ENCODE data around the gene VPS13D.

Gene VPS13D

DNA sequence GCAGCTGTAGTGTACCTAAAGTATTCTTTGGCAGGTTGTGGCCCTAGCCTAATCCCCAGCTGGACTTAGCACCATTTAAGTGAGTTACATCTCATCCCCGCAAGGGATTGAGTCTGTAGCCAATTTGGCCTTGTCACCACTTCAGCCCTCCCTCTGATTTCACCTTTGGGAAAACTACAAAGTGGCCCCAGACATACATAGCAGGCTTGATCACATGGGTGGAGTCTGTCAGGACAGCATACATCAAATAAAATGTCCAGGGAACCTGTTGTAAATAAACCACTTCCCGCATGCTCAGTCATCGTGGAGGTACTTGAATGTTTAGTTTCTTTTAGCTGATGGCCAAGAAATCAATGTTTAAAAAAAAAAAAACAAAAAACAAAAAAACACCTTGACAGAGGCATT is 245.7 kb downstream of the VPS13D start:
- no peak overlapping the region for H3K27ac ChIP-seq (ENCODE audit: low read depth, low read length)
- H3K4me3 ChIP-seq (ENCODE audit: low read depth in 1 of 2, low read length in 2 of 2) = no peak overlapping the region
- peaks cover 67 to 82% of the 10 kb centered on the region in 2 donors for H3K4me1 ChIP-seq (ENCODE audit: control insufficient read depth in 1 of 2, insufficient read depth in 2 of 2, low read length in 2 of 2)
- no peaks in the 10 kb centered on the region for H3K27me3 ChIP-seq (ENCODE audit: control insufficient read depth in 1 of 2, insufficient read depth in 2 of 2, low read length in 2 of 2)
- no peaks in the 10 kb centered on the region for H3K36me3 ChIP-seq (ENCODE audit: control insufficient read depth in 1 of 2, insufficient read depth in 2 of 2, low read length in 2 of 2)
- H3K9me3 ChIP-seq (ENCODE audit: control insufficient read depth in 1 of 2, low read length in 2 of 2) = peaks cover 0 to 3% of the 10 kb centered on the region in 2 donors
- H3K9ac ChIP-seq (ENCODE audit: low read depth in 1 of 2, low read length in 2 of 2) = no peak overlapping the region

DNA sequence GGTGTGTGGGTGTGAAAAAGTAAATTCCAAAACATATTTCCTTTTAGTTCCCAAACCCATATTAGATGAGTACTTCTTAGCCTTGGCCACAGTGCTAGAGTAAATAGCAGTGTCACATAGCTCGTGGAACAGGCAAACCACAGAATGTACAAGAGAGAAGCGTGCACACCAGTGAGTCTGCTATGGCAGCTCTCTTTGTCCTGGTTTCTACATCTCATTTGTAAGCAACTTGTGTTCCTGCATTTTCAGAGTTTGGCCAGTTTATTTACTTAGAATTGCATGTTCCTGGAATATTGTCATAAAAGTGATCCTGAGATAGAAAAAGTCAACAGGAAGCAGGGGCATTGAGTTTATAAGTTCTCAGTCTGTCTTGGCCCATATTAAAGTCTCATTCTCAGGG is 246.1 kb downstream of the VPS13D start:
- H3K9ac ChIP-seq (ENCODE audit: low read depth in 1 of 2, low read length in 2 of 2) = no peak overlapping the region

DNA sequence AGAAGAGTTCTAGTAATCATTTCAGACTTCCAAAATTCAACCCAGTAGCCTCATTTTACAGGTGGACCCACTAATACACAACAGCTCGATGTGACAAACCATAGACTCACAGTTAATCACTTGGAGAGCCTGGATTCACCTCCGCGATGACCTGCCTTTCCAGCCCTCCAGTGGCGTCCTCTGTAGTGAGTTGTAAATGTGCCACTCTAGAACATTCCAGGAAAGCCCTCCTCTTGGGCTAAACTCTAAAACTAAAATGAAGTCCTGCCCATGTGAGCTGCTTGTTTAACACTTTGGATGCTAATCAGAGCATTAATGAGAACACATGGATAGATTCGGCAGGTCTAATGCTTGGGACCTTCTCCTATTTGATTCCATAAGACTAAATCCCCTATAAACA is 247.5 kb downstream of the VPS13D start:
- H3K9ac ChIP-seq (ENCODE audit: low read depth in 1 of 2, low read length in 2 of 2) = no peak overlapping the region
- H3K4me3 ChIP-seq (ENCODE audit: low read depth in 1 of 2, low read length in 2 of 2) = no peak overlapping the region
- H3K27ac ChIP-seq (ENCODE audit: low read depth, low read length) = no peak overlapping the region
- no peaks in the 10 kb centered on the region for H3K36me3 ChIP-seq (ENCODE audit: control insufficient read depth in 1 of 2, insufficient read depth in 2 of 2, low read length in 2 of 2)
- peaks cover 78 to 91% of the 10 kb centered on the region in 2 donors for H3K4me1 ChIP-seq (ENCODE audit: control insufficient read depth in 1 of 2, insufficient read depth in 2 of 2, low read length in 2 of 2)
- H3K9me3 ChIP-seq (ENCODE audit: control insufficient read depth in 1 of 2, low read length in 2 of 2) = peaks cover 0 to 3% of the 10 kb centered on the region in 2 donors
- no peaks in the 10 kb centered on the region for H3K27me3 ChIP-seq (ENCODE audit: control insufficient read depth in 1 of 2, insufficient read depth in 2 of 2, low read length in 2 of 2)

More for the DNA sequence above, 246.1 kb downstream of the VPS13D start:
- Histone ChIP-seq H3K4me3 (ENCODE audit: low read depth in 1 of 2, low read length in 2 of 2) (no peak overlapping the region), H3K4me1 (ENCODE audit: control insufficient read depth in 1 of 2, insufficient read depth in 2 of 2, low read length in 2 of 2) (peaks cover 71 to 86% of the 10 kb centered on the region in 2 donors), H3K36me3 (ENCODE audit: control insufficient read depth in 1 of 2, insufficient read depth in 2 of 2, low read length in 2 of 2) (no peaks in the 10 kb centered on the region), H3K27ac (ENCODE audit: low read depth, low read length) (no peak overlapping the region), H3K27me3 (ENCODE audit: control insufficient read depth in 1 of 2, insufficient read depth in 2 of 2, low read length in 2 of 2) (no peaks in the 10 kb centered on the region), H3K9me3 (ENCODE audit: control insufficient read depth in 1 of 2, low read length in 2 of 2) (peaks cover 0 to 3% of the 10 kb centered on the region in 2 donors)

DNA sequence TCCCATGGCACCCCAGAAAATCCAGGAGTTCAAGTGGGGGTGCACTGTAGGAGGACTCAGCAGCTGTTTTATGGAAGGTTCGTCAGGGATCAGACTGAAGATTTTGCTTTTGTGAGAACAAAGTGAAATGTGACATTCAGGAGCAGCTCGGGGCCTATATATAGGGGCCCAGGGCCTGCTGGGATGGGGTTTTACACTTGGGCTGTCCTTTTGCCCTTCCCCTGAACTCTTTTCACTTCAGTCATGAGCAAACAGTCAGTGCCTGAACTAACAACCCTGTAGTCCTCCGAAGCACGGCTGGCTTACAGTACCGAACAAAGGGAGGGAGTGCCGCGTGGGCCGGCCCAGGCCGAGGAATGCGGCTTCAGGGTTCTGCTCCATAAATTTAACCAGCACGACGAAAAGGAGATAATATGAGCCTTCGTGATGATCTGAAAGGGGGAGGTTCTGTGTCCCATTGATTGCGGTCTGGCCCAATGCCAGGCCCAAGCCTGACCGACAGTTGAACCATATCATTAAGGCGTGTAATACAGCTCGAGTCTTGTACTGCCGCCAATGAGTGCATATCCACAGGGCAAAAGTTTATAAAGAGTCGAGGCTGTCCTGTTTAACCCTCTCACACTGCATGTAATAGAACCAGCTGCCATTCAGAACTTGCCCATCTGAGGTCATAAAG is 248.2 kb downstream of the VPS13D start:
- peaks cover 71 to 84% of the 10 kb centered on the region in 2 donors for H3K4me1 ChIP-seq (ENCODE audit: control insufficient read depth in 1 of 2, insufficient read depth in 2 of 2, low read length in 2 of 2)
- H3K9me3 ChIP-seq (ENCODE audit: control insufficient read depth in 1 of 2, low read length in 2 of 2) = peaks cover 0 to 3% of the 10 kb centered on the region in 2 donors
- peak overlapping the region; percentile 9 to 29 for H3K4me3 ChIP-seq (ENCODE audit: low read depth in 1 of 2, low read length in 2 of 2)
- peak overlapping the region; percentile 65 for H3K27ac ChIP-seq (ENCODE audit: low read depth, low read length)
- no peaks in the 10 kb centered on the region for H3K27me3 ChIP-seq (ENCODE audit: control insufficient read depth in 1 of 2, insufficient read depth in 2 of 2, low read length in 2 of 2)
- H3K36me3 ChIP-seq (ENCODE audit: control insufficient read depth in 1 of 2, insufficient read depth in 2 of 2, low read length in 2 of 2) = no peaks in the 10 kb centered on the region
- peak overlapping the region; percentile 16 to 34 for H3K9ac ChIP-seq (ENCODE audit: low read depth in 1 of 2, low read length in 2 of 2)

DNA sequence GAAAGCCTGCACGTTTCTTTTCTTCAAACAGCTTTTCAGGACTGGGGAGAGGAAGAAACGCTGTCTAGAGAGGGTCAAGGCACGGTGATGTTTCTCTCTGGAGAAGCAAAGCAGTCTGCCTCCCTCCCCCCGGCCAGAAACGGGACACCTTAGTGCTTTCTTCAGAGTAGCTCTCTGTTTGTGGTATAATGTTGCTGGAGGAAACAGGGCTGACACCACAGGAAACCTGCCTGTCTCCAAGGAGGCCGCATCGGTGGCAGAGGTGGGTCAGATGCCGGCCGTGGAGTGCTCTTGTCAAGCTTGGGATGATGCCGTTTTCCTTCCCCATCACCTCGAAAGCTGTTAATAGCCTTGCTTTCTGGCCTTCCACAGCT is 248.8 kb downstream of the VPS13D start:
- Histone ChIP-seq H3K4me3 (ENCODE audit: low read depth in 1 of 2, low read length in 2 of 2) (peak overlapping the region; percentile 9 to 29), H3K9me3 (ENCODE audit: control insufficient read depth in 1 of 2, low read length in 2 of 2) (peaks cover 0 to 3% of the 10 kb centered on the region in 2 donors), H3K9ac (ENCODE audit: low read depth in 1 of 2, low read length in 2 of 2) (peak overlapping the region; percentile 16 to 34), H3K4me1 (ENCODE audit: control insufficient read depth in 1 of 2, insufficient read depth in 2 of 2, low read length in 2 of 2) (peaks cover 66 to 78% of the 10 kb centered on the region in 2 donors), H3K36me3 (ENCODE audit: control insufficient read depth in 1 of 2, insufficient read depth in 2 of 2, low read length in 2 of 2) (no peaks in the 10 kb centered on the region), H3K27me3 (ENCODE audit: control insufficient read depth in 1 of 2, insufficient read depth in 2 of 2, low read length in 2 of 2) (no peaks in the 10 kb centered on the region), H3K27ac (ENCODE audit: low read depth, low read length) (peak overlapping the region; percentile 65)

DNA sequence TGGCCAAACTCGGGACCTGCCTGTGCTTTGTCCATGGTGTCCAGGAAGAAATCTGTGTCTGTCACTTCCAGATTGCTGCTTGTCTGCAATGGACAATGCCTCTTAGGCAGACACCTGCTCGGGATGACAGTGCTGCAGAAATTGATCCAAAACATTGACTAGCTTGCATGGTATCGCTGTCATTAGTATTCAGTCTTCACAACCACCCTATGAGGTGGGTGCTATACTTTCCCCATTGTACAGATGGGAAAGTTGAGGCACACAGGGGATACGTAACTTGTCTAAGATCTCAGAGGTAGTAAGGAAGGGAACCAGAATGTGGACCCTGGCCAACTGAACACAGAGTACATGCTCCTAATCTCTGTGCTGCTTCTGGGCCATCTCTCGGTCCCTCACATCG is 249.5 kb downstream of the VPS13D start:
- H3K9ac ChIP-seq (ENCODE audit: low read depth in 1 of 2, low read length in 2 of 2) = peak overlapping the region in 1 of 2 donors; percentile 16
- H3K4me1 ChIP-seq (ENCODE audit: control insufficient read depth in 1 of 2, insufficient read depth in 2 of 2, low read length in 2 of 2) = peaks cover 62 to 73% of the 10 kb centered on the region in 2 donors

DNA sequence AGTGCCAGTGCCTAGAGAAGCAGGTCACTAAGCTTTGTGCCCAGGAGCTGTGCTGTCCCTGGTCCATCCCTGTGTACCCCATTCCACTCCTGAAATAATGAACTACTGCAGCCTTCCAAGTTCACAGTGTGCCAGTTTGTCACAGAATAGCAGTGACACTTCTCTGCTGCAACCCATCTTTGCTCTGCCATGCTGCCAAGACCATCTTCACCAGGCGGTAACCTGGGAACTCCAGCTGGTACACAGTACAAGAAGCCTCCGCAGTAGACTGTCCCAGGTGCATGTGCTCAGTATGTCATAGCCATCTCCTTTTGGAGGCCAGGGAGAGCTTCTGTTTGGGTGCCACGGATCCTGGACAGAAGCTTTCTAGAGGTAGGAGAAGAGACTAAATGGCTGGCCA is 250.2 kb downstream of the VPS13D start:
- Histone ChIP-seq H3K27me3 (ENCODE audit: control insufficient read depth in 1 of 2, insufficient read depth in 2 of 2, low read length in 2 of 2) (no peaks in the 10 kb centered on the region), H3K4me3 (ENCODE audit: low read depth in 1 of 2, low read length in 2 of 2) (no peak overlapping the region), H3K4me1 (ENCODE audit: control insufficient read depth in 1 of 2, insufficient read depth in 2 of 2, low read length in 2 of 2) (peaks cover 58 to 67% of the 10 kb centered on the region in 2 donors), H3K27ac (ENCODE audit: low read depth, low read length) (no peak overlapping the region), H3K9ac (ENCODE audit: low read depth in 1 of 2, low read length in 2 of 2) (no peak overlapping the region), H3K9me3 (ENCODE audit: control insufficient read depth in 1 of 2, low read length in 2 of 2) (no peaks in the 10 kb centered on the region), H3K36me3 (ENCODE audit: control insufficient read depth in 1 of 2, insufficient read depth in 2 of 2, low read length in 2 of 2) (peaks cover 0 to 5% of the 10 kb centered on the region in 2 donors)

More for the DNA sequence above, 249.5 kb downstream of the VPS13D start:
- no peak overlapping the region for H3K4me3 ChIP-seq (ENCODE audit: low read depth in 1 of 2, low read length in 2 of 2)
- peaks cover 0 to 3% of the 10 kb centered on the region in 2 donors for H3K36me3 ChIP-seq (ENCODE audit: control insufficient read depth in 1 of 2, insufficient read depth in 2 of 2, low read length in 2 of 2)
- H3K9me3 ChIP-seq (ENCODE audit: control insufficient read depth in 1 of 2, low read length in 2 of 2) = no peaks in the 10 kb centered on the region
- H3K27ac ChIP-seq (ENCODE audit: low read depth, low read length) = no peak overlapping the region
- no peaks in the 10 kb centered on the region for H3K27me3 ChIP-seq (ENCODE audit: control insufficient read depth in 1 of 2, insufficient read depth in 2 of 2, low read length in 2 of 2)

DNA sequence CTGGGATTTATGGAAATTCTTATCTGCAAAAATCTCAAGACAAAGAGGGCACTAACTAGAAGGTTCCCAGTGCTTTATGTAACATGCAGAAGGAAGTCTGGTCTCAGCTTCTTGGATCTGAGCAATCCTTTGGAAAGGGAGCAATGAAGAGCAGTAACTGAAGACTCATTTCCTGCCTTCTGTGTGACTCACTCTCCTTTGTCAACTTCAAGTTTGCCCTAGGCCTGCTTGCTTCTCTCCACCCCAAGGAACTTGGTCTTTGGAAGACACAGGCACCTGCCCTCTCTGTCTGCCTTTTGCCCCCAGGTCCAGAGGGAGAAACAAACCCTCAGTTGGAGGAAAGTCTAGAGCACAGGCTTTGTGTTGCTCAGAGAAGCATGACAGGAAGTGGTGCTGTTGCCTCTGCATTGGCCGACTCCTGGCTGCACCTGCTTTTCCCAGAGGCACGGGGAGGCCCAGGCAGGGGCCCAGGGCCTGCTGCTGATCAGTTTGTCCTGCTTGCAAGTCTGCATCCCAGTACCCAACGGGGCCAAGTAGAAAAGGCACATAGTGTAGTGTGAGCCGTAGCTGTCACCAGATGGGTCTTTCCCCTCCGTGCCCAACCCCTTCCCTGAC is 251.0 kb downstream of the VPS13D start:
- H3K27me3 ChIP-seq (ENCODE audit: control insufficient read depth in 1 of 2, insufficient read depth in 2 of 2, low read length in 2 of 2) = no peaks in the 10 kb centered on the region
- H3K4me1 ChIP-seq (ENCODE audit: control insufficient read depth in 1 of 2, insufficient read depth in 2 of 2, low read length in 2 of 2) = peaks cover 50 to 59% of the 10 kb centered on the region in 2 donors
- H3K36me3 ChIP-seq (ENCODE audit: control insufficient read depth in 1 of 2, insufficient read depth in 2 of 2, low read length in 2 of 2) = peaks cover 0 to 7% of the 10 kb centered on the region in 2 donors
- H3K27ac ChIP-seq (ENCODE audit: low read depth, low read length) = peak overlapping the region; percentile 69
- H3K4me3 ChIP-seq (ENCODE audit: low read depth in 1 of 2, low read length in 2 of 2) = no peak overlapping the region
- no peaks in the 10 kb centered on the region for H3K9me3 ChIP-seq (ENCODE audit: control insufficient read depth in 1 of 2, low read length in 2 of 2)
- H3K9ac ChIP-seq (ENCODE audit: low read depth in 1 of 2, low read length in 2 of 2) = peak overlapping the region in 1 of 2 donors; percentile 23

DNA sequence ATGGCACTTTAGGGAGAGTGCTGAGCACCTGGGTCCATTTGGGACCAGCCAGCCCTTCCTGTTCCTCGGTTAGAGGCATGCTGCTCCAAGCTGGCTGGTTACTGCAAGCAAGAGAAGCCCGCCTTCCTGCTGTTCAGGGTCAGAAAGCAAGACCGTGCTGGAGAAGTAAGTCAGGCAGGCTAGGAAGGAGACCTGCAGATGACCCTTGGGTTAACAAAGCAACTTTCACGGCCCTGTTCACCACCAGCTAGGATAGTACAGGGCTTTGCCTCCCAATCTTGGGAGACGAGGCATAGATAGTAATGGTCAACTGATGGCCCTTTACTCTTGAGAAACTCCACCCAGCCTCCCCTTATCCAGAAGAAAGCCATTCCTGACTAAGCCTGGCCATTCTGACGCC is 252.1 kb downstream of the VPS13D start:
- Histone ChIP-seq H3K27me3 (ENCODE audit: control insufficient read depth in 1 of 2, insufficient read depth in 2 of 2, low read length in 2 of 2) (no peaks in the 10 kb centered on the region), H3K9me3 (ENCODE audit: control insufficient read depth in 1 of 2, low read length in 2 of 2) (no peaks in the 10 kb centered on the region), H3K4me3 (ENCODE audit: low read depth in 1 of 2, low read length in 2 of 2) (no peak overlapping the region), H3K27ac (ENCODE audit: low read depth, low read length) (no peak overlapping the region), H3K9ac (ENCODE audit: low read depth in 1 of 2, low read length in 2 of 2) (no peak overlapping the region), H3K36me3 (ENCODE audit: control insufficient read depth in 1 of 2, insufficient read depth in 2 of 2, low read length in 2 of 2) (peaks cover 0 to 17% of the 10 kb centered on the region in 2 donors), H3K4me1 (ENCODE audit: control insufficient read depth in 1 of 2, insufficient read depth in 2 of 2, low read length in 2 of 2) (peaks cover 48 to 53% of the 10 kb centered on the region in 2 donors)

DNA sequence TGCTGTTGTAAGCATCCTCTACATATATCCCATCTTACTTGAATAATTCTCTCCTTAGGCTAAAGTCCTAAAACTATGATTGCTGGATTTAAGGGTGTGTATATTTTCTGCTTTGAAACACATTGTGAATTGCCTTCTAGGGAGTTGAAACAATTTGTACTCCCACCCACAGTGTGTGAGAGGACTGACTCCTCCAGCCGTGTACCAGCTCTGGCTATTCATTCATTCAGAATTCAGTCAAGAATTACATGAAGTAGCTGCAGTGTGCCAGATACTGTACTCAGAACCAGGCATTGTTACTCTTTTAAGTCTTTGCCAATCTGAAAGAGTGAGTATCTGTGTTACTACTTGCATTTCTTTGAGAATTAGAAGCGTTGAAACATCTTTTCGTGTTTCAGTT is 253.2 kb downstream of the VPS13D start:
- Histone ChIP-seq H3K36me3 (ENCODE audit: control insufficient read depth in 1 of 2, insufficient read depth in 2 of 2, low read length in 2 of 2) (peaks cover 0 to 19% of the 10 kb centered on the region in 2 donors), H3K4me1 (ENCODE audit: control insufficient read depth in 1 of 2, insufficient read depth in 2 of 2, low read length in 2 of 2) (peaks cover 39 to 44% of the 10 kb centered on the region in 2 donors), H3K9me3 (ENCODE audit: control insufficient read depth in 1 of 2, low read length in 2 of 2) (no peaks in the 10 kb centered on the region), H3K27me3 (ENCODE audit: control insufficient read depth in 1 of 2, insufficient read depth in 2 of 2, low read length in 2 of 2) (no peaks in the 10 kb centered on the region), H3K4me3 (ENCODE audit: low read depth in 1 of 2, low read length in 2 of 2) (no peak overlapping the region), H3K27ac (ENCODE audit: low read depth, low read length) (no peak overlapping the region), H3K9ac (ENCODE audit: low read depth in 1 of 2, low read length in 2 of 2) (no peak overlapping the region)
